Stimulated activated CD4-positive, alpha-beta T cell treated with anti-CD3 and anti-CD28 coated beads, Interleukin-12 subunit alpha, Interleukin-12 subunit beta, amount 100 ng/mL, for 24 hours (primary cell): ENCODE measurements around the gene DGKA.
"Not testable (repeated sequence)": the region's sequence is repeated elsewhere in the genome, so short reads cannot be mapped to it uniquely, and the experiment has no call there.

Experiments
- DNase-seq, 2 experiments: peaks; one replicate each; pipeline ENCODE4 v3.0.0-alpha.2; 2020; ENCODE audit warnings: low read depth in 2 of 2

DGKA gene

DNA sequence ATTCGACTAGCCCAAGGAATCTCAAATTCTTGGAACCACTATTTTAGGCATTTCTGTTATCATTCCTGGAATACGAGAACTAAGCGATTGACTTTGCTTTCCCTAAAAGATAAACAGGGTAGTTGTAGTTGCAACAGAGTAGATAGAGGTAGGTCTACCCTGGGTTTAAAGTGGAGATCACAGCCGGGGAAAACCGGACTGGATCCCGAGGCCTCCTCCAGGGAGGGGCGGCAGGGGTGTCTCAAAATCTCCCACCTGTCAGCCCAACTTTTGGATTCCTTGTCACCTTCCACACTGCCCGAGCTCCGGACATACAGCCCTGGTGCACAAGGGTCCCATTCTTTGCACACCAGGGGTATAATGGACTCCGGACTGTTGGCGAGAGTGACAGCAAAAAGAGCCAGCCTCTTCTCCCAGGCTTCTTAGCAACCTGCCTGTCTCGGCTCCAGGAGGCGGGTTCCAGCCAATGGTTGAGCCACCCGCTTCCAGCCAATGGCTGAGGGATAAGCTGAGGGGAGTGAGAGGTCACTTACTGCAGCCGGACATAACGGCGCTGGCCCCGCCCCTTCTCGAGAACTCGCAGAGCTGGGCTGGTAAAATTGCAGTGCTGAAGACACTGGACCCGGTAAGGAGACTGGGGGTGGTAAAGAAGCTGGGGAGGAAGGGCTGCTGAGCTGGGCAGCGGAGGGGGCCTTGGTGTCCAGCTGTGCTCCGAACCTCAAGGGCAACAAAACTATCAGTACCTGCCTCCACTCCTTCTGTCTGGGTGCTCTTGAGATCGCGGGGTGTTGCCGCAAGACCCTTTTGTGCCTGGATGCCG lies 66.0 kb downstream of the DGKA start, which contains the start of gene SUOX:
SUOX (plus strand) TSS at position 562 of the 820 bp plus-strand sequence. CDS start 4,946 bp downstream, outside the sequence.
- no peak for DNase-seq

DNA sequence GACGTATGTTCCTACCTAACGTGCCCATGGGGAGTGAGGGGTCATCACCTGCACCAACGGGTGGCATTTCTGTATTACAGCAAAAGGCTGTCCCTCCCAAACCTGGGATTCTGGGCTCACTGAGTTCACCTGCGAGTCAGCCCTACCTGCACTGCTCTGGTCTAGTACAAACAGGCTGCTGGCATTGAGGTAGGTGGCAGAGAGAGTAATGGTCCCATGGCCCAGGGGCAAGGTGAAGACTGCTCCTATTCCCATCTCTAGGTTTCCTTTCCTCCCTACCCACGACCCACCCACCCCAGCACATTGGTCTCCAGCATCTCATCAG lies 66.5 kb downstream of the DGKA start:
- no peak for DNase-seq

- not testable (repeated sequence) for DNase-seq
These were observed 68.6 kb downstream of the DGKA start for GRCh38 chr12:55999522-55999921.

GRCh38 chr12:55999999-56000540 lies 69.1 kb downstream of the DGKA start:
- DNase-seq, result not testable (repeated sequence)

DNA sequence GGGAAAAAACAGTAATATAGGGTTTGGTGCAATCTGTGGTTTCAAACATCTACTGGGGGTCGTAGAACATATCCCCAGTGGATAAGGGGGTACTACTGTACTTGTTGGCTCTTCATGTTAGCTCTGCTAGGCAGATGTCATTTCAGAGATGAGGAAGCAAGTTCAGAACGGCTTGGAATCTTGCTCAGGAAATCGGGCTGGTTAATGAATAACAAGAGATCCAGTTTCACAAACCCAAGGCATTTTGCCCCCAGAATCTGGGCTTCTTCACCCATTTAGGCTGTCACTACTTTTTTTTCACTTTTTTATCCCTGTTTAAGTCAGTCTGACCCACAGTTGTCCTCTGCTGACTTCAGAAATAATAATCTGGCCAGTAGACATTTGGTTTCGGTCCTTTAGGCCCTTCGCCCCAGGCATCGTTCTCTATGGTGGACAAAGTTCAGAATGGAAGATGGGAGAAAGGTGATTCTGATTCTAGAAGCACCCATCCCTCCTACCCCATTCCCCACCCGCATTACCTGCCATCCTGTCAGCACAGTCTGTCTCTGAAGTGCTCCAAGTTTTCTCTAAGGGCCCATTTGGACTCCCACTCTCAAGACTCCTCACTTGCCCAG lies 70.6 kb downstream of the DGKA start:
- DNase-seq, result no peak

DNA sequence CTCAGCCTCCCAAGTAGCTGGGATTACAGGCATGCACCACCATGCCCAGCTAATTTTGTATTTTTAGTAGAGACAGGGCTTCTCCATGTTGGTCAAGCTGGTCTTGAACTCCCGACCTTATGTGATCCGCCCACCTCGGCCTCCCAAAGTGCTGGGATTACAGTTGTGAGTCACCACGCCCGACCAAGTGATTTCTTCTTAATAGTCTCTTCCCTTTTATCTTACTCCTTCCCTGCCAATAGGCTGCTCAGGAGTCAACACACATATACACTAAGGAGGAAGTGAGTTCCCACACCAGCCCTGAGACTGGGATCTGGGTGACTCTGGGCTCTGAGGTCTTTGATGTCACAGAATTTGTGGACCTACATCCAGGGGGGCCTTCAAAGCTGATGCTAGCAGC lies 72.4 kb downstream of the DGKA start:
- not testable (repeated sequence) for DNase-seq
